ENCODE data around the gene RENBP.

The RENBP gene

GRCh38 chrX:153953342-153953830 lies 8.9 kb upstream of the RENBP start:
- DNase-seq: peak; percentile 73

GRCh38 chrX:153952373-153953026 lies 8.1 kb upstream of the RENBP start:
- DNase-seq: no peak

GRCh38 chrX:153951683-153952372 lies 7.4 kb upstream of the RENBP start:
- DNase-seq: no peak

GRCh38 chrX:153950127-153950526 lies 5.7 kb upstream of the RENBP start:
- DNase-seq: no peak

GRCh38 chrX:153948847-153949805 lies 4.7 kb upstream of the RENBP start:
- no peak for DNase-seq

- no peak for DNase-seq
Observed at GRCh38 chrX:153948002-153948466, 3.6 kb upstream of the RENBP start.

GRCh38 chrX:153947009-153947769 lies 2.7 kb upstream of the RENBP start:
- peak; percentile 77 for DNase-seq

GRCh38 chrX:153945956-153946943 lies 1.8 kb upstream of the RENBP start:
- no peak for DNase-seq

- no peak for DNase-seq
Observed at GRCh38 chrX:153944800-153945150, 332 bp upstream of the RENBP start.

- no peak for DNase-seq
Observed at GRCh38 chrX:153941336-153942252, 2.8 kb downstream of the RENBP start.

- no peak for DNase-seq
Observed at GRCh38 chrX:153939573-153939972, 4.9 kb downstream of the RENBP start.

GRCh38 chrX:153938226-153938786 lies 6.1 kb downstream of the RENBP start:
- no peak for DNase-seq

- no peak for DNase-seq
Observed at GRCh38 chrX:153937056-153937455, 7.4 kb downstream of the RENBP start.

- no peak for DNase-seq
Observed at GRCh38 chrX:153935326-153935851, 9.1 kb downstream of the RENBP start.

GRCh38 chrX:153934762-153935325 lies 9.6 kb downstream of the RENBP start, which contains the start of gene NAA10:
Gene NAA10 (minus strand): TSS chrX:153935037. CDS start chrX:153934904, 133 bp downstream.
- DNase-seq: peak; percentile 35

- no peak for DNase-seq
Observed at GRCh38 chrX:153934148-153934761, 10.2 kb downstream of the RENBP start.

- no peak for DNase-seq
Observed at GRCh38 chrX:153933748-153934147, 10.7 kb downstream of the RENBP start.

- DNase-seq: no peak
Observed at GRCh38 chrX:153932220-153932915, 12.1 kb downstream of the RENBP start.
